Lower leg skin (tissue), 4 donors: ENCODE data around the gene DOCK7. TPM values are rescaled to one million over a fixed set of nuclear protein-coding genes. Genes with fewer than 3 reads are reported as not detected.
"Not testable (repeated sequence)": the region's sequence is repeated elsewhere in the genome, so short reads cannot be mapped to it uniquely, and the experiment has no call there.

ENCODE experiments used
- DNase-seq, 2 donors: peaks; one replicate each; pipeline ENCODE4 v3.0.0-alpha.2; 2019; ENCODE audit warnings: low spot score in 2 of 2
- H3K4me3 ChIP-seq: fragments of 200-600 bp; sonication (generic); 2 replicates; pipeline ENCODE4 v1.5.1; 2017; ENCODE audit warnings: mild to moderate bottlenecking, low read depth; ENCODE audit not compliant: poor library complexity, severe bottlenecking
- CTCF ChIP-seq, 3 donors: fragments of 450-650 bp; IDR thresholded peaks; one replicate each; pipeline ENCODE4 v1.5.1; 2016; ENCODE audit warnings: antibody characterized with exemption in 3 of 3, mild to moderate bottlenecking in 3 of 3, moderate library complexity in 2 of 3
- POLR2A ChIP-seq, 2 donors: fragments of 450-650 bp; IDR thresholded peaks; one replicate each; pipeline ENCODE4 v1.6.1; 2016 to 2017; ENCODE audit warnings: antibody characterized with exemption in 2 of 2, mild to moderate bottlenecking in 1 of 2, moderate library complexity in 1 of 2
- WGBS, 2 donors: methylation state at CpG; one replicate each; pipeline ENCODE4 v1.1.5; 2018; 5-methylcytosine and 5-hydroxymethylcytosine counted together
- intact Hi-C: fragments of 100-400 bp; cut with DNase I; formaldehyde crosslinking; loops from one replicate; pipeline ENCODE4 v1.15.0; 2023; ENCODE audit warnings: low total_unique reads
- total RNA-seq, 4 donors: library from RNA; depleted of rRNA; stranded (reverse); fragments of >200 nt; gene quantifications; one replicate each; pipeline ENCODE4 v1.1.0, GENCODE V29; 2016

DOCK7 gene
- total RNA-seq, 4 donors from 2014 or later = 27.0 to 67.5 (median 29.4) TPM

- no peak for DNase-seq
- no peak overlapping the region for H3K4me3 ChIP-seq
- 73 to 85% methylated on average over 6 of the region's 7 CpGs for WGBS, 2 donors
- TF ChIP-seq CTCF (IDR thresholded peaks at IDR 0.05) (no peak), POLR2A (IDR thresholded peaks at IDR 0.05) (no peak)
- intact Hi-C loops = no loop called here
These were observed 19.0 kb upstream of the DOCK7 start for GRCh38 chr1:62706985-62707743.

- intact Hi-C loops, H3K4me3 ChIP-seq, DNase-seq: not testable (repeated sequence)
- WGBS, 2 donors = 91% methylated on average over 5 of the region's 5 CpGs
These were observed 10.0 kb upstream of the DOCK7 start for GRCh38 chr1:62698161-62698560.

- H3K4me3 ChIP-seq, intact Hi-C loops, DNase-seq: not testable (repeated sequence)
- 79 to 89% methylated on average over 7 of the region's 7 CpGs for WGBS, 2 donors
These were observed 6.3 kb upstream of the DOCK7 start for GRCh38 chr1:62694479-62694878.

GRCh38 chr1:62693123-62693522 lies 4.9 kb upstream of the DOCK7 start:
- TF ChIP-seq POLR2A (IDR thresholded peaks at IDR 0.05) (no peak), CTCF (IDR thresholded peaks at IDR 0.05) (no peak)
- DNase-seq = no peak
- intact Hi-C loops = no loop called here
- 93 to 96% methylated on average over 4 of the region's 4 CpGs for WGBS, 2 donors
- no peak overlapping the region for H3K4me3 ChIP-seq

- H3K4me3 ChIP-seq = no peak overlapping the region
- no peak for TF ChIP-seq CTCF (IDR thresholded peaks at IDR 0.05)
- no peak for TF ChIP-seq POLR2A (IDR thresholded peaks at IDR 0.05)
- 71 to 76% methylated on average over 2 of the region's 2 CpGs for WGBS, 2 donors
- intact Hi-C loops = no loop called here
- no peak for DNase-seq
These were observed 3.1 kb upstream of the DOCK7 start for GRCh38 chr1:62691062-62691844.

GRCh38 chr1:62689524-62689923 lies 1.3 kb upstream of the DOCK7 start:
- TF ChIP-seq CTCF (IDR thresholded peaks at IDR 0.05) (no peak), POLR2A (IDR thresholded peaks at IDR 0.05) (no peak)
- intact Hi-C loops = no loop called here
- no peak for DNase-seq
- H3K4me3 ChIP-seq = no peak overlapping the region
- 64% methylated on average over 1 of the region's 1 CpG for WGBS, 2 donors
